GM18861 (cell line): Measurements from ENCODE around the gene EP400.

Experiments used
- ATAC-seq: cut with Tn5 transposase; IDR thresholded peaks from one replicate; pipeline ENCODE4 v1.9.1; 2021; ENCODE audit not compliant: unreplicated experiment

The EP400 gene, protein sequence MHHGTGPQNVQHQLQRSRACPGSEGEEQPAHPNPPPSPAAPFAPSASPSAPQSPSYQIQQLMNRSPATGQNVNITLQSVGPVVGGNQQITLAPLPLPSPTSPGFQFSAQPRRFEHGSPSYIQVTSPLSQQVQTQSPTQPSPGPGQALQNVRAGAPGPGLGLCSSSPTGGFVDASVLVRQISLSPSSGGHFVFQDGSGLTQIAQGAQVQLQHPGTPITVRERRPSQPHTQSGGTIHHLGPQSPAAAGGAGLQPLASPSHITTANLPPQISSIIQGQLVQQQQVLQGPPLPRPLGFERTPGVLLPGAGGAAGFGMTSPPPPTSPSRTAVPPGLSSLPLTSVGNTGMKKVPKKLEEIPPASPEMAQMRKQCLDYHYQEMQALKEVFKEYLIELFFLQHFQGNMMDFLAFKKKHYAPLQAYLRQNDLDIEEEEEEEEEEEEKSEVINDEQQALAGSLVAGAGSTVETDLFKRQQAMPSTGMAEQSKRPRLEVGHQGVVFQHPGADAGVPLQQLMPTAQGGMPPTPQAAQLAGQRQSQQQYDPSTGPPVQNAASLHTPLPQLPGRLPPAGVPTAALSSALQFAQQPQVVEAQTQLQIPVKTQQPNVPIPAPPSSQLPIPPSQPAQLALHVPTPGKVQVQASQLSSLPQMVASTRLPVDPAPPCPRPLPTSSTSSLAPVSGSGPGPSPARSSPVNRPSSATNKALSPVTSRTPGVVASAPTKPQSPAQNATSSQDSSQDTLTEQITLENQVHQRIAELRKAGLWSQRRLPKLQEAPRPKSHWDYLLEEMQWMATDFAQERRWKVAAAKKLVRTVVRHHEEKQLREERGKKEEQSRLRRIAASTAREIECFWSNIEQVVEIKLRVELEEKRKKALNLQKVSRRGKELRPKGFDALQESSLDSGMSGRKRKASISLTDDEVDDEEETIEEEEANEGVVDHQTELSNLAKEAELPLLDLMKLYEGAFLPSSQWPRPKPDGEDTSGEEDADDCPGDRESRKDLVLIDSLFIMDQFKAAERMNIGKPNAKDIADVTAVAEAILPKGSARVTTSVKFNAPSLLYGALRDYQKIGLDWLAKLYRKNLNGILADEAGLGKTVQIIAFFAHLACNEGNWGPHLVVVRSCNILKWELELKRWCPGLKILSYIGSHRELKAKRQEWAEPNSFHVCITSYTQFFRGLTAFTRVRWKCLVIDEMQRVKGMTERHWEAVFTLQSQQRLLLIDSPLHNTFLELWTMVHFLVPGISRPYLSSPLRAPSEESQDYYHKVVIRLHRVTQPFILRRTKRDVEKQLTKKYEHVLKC (N-terminal part only)

DNA sequence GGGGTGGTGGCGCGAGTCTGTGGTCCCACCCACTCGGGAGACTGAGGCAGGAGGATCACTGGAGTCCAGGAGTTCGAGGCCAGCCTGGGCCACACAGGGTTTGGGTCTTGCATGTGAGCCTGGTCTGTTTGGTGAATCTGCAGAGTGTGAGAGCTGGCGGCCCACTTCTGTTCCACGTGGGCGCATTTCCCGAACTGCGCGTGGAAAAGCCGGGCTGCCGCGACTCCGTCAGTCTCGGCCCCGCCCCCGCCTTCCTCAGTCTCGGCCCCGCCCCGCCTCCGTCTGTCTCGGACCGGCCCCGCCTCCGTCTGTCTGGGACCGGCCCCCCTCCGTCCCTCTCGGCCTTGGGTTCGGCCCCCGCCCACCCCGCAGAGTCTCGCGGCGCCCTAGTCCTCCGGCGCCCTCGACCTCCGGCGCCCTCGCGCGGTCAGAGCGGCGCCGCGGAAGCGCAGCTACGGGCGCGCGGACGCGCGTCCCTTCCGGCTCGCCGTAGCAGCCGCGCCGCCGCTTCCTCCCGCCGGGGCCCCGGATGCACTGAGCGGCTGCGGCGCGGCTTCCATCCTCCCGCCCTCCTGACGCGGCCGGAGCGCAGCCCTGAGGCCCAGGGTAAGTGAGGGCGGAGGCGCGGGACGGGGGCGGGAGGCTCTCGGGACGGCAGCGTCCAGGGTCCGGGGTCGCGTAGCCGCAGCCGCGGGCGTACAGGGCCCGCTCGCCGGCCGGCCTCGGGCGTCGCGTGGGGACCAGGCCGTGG, at the start of gene EP400:
Gene EP400 (plus strand): TSS at position 512 of the 751 bp plus-strand sequence. CDS start 10,678 bp downstream, outside the sequence.
- ATAC-seq, result peak; percentile 85

DNA sequence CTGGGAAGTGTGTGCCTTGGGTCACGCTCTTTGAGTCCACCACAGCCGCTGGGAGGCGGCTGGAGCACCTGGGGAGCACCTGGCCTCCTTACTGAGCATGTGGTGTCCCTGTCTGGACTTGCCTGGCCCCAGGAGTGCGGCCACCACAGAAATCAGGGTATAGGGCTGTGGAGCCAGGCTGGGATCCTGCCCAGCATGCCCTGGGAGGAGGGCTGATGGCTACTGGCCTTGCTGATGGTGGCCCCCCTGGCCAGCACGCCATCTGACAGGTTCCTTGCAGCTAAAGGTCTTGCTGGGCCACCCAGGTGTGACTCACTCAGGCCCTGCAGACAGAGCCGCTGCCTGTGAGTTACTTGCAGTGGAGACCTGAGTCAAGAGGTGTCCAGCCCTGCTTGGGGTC, 49.3 kb upstream of the EP400 start:
- no peak for ATAC-seq

DNA sequence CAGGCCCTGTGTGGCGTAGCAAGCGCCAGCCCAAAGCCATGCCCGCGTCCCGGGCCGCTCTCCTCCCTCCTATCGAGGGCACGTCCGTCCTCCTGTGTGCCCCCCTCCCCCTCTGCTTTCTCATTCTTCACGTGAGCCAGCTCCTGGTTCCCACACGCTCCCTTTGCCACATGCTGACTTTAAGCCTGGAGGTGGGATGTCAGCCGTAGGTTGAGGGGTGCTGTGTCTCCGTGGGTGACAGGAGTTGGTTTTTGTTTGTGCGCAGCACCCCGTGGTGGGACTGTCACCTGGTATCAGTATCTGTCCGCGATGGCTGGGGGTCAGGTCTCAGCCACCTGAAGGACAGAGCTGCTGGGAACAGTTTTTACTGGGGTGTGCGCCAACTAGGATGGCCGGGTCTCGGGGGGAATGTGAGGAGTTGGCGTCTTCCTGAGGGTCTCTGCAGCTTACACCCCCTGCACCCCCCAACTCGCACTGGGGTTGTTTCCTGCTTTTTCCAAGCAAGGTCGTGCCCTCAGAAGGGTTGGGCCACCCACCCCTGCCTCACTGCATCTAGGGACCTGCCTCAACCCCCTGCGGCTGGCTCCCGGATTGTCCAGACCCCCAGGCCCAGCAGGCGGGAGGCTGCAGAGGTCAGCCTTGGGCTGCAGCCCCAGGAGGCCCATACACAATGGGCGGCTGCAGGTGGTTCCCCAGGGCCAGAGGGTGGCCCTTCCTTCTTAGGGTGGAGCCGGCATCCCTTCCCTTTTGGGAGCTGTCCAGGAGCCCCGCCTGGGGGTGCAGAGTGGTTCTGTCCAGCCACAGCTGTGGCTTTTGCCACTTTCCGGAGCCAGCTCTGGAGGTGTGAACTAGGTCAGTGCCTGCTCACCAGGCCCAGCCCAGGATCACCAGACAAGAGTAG, 48.1 kb upstream of the EP400 start:
- no peak for ATAC-seq

DNA sequence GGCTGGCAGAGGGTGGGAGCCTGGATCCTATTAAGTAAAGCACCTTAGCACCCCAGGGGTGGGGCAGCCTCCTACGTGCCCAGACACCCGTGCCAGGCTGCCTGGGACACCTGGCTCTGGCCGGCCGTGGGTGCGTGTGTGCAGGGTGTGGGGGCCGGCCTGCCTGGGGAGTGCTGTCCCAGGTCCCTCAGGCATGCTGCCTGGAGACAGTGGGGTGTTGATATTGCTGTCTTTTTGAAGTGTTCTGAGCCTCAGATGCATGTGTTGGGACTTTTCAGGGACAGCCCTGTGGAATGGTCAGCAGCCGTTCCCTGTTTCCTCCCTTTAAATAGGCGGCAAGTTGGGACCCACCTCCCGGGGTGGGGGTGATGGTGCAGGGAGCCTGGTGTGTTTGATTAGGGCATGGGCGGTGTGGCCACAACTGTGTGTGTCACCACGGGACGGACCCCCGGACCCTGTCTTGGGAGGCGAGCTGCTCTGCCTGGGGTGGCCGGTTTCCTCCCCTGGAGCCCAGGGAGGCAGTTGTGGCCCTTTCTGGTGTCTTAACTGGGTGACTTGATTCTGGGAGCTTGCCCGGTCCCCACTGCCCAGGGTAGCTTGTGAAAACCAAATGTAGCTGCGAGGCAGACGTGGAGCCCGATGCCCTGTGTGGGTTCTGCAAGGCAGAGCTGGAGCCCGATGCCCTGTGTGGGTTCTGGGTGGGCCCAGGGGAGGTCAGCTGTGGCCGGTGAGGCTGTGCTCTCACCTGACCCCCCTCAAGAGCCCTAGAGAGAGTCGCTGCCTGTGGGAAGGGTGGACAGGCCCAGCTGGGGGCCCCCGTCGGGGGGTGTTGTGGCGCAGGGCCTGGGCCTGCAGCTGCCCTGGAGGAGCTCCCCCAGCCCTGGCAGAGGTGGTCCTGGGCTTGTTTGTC, 47.2 kb upstream of the EP400 start:
- no peak for ATAC-seq

GRCh38 chr12:131903270-131904255, 46.2 kb upstream of the EP400 start:
- ATAC-seq, result no peak

DNA sequence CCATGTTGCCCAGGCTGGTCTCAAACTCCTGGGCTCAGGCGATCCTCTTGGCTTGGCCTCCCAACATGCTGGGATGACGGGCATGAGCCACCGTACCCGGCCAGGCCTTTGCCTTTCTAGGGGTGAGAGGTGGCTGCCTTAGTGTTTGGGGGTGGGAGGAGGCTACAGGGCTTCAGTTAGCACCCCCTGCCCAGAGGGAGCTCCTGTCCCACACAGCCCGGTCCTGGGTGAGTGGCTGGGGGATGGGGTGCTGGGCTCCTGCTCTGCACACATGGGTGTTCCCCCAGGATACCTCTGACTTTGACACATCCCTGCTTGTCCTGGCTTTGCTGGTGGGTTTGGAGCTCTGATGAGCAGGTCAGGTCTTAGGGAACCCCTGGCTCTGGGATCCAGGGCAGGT, 45.4 kb upstream of the EP400 start:
- no peak for ATAC-seq

DNA sequence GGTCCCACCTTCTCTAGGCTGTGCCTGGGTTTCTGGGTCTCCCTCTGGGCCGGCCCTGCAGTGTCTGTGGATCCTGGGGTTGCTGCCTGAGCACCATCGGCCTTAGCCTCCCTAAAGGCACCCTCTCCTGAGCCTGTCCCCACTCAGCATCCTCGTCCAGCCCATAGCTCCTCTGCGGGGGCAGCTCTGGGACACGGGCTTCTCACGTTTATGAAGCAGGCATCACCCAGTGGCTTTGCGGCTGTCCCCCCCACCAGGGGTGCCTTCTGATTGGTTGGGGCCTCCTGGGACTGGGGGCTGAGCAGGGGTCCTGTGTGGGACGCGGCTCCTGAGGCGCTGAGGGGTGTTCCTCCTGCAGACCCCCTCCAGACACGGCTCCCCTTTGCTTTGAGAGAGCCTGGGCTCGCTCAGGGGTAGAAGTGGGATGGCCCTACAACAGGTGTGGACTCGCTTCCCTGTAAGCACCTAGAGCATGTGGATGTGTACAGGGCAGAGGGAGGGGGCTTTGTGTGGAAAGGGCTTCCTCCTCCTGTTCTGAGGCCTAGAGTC, 44.6 kb upstream of the EP400 start:
- ATAC-seq, result no peak

GRCh38 chr12:131905630-131906091, 44.1 kb upstream of the EP400 start:
- ATAC-seq, result no peak

DNA sequence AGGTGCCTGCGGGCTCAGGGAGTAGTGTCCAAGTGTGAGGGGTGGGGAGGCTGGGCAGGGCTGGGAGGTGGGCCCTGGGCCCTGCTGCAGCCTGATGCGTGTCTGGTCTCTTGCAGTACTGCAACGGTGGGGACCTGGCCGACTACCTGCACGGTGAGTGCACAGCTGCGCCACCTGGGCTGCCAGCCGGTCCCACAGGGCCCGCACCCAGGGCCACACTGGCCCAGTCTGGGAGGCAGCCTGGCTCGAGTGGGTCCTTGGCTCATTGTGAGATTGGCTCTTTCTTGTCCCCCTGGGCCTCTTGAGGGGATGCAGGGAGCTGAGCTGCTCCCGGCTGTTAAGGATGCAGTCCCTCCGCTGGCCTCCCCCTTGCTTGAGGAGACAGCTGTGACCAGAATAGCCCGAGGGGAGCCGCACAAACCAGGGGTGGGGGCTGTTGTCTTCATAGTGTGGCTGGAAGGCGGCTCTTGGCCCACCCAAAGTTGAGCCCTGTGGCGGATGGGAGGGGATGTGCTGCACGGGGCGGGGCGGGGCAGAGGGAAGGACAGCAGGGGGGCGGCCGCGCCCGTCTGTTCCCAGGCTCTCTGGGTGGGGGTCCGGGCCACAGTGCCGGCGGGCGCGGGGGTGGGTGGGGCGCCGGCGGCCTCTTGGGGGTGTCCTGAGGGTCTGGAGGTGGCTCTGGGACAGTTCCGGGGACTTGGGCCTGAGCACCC, 42.2 kb upstream of the EP400 start:
- ATAC-seq, result no peak

DNA sequence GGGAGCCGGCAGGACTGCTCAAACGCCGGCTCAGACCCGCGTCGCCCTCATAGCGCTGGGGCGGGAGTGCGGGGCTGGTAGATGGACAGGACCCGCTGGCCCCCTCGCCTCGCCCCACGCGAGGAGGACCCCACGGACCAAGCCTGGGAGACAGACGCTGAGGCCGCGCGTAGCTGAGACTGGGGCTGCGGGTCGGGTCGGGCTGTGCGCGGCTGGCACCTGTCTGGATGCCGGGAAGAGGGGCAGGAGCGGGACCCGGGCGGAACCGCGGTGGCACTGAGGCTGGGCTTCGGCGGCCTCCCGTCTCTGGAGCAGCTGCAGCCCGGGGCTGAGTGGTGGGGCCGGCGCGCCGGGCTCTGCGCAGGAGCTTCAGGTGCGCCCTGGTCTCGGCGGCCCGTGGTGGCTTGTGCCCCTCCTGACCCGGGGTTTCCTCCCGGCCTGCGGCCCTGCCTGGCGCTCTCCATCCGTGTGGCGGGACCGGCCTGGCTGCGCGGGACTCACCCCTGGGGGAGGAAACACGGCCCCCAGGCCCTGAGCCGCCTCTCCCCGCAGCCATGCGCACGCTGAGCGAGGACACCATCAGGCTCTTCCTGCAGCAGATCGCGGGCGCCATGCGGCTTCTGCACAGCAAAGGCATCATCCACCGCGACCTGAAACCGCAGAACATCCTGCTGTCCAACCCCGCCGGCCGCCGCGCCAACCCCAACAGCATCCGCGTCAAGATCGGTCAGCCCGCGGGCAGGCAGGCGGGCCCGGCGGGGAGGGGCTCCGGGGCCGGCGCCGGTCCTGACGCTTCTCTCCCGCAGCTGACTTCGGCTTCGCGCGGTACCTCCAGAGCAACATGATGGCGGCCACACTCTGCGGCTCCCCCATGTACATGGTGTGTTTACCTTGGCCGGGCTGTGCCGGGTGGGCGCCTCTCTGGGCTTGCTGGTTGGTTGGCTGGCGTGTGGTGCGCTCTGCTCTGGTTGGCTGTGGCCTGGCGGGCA, 41.4 kb upstream of the EP400 start:
- no peak for ATAC-seq

GRCh38 chr12:131909081-131909751, 40.5 kb upstream of the EP400 start:
- ATAC-seq, result no peak

DNA sequence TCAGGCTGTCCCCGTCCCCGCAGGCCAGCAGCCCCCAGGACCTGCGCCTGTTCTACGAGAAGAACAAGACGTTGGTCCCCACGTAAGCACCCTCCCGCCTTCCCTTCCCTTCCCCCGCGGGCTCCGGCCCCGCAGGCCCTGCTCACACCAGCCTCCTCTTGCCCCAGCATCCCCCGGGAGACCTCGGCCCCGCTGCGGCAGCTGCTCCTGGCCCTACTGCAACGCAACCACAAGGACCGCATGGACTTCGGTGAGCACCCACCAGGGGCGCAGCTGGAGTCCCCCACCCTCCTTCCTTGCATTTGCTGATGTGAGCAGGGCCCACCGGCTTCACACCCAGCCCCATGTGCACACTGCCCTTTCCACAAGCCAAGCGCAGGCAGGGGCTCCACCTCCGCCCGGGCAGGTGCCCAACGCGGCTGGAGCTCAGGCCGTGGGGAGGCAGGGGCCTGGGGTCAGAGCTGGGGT, 40.0 kb upstream of the EP400 start:
- no peak for ATAC-seq

DNA sequence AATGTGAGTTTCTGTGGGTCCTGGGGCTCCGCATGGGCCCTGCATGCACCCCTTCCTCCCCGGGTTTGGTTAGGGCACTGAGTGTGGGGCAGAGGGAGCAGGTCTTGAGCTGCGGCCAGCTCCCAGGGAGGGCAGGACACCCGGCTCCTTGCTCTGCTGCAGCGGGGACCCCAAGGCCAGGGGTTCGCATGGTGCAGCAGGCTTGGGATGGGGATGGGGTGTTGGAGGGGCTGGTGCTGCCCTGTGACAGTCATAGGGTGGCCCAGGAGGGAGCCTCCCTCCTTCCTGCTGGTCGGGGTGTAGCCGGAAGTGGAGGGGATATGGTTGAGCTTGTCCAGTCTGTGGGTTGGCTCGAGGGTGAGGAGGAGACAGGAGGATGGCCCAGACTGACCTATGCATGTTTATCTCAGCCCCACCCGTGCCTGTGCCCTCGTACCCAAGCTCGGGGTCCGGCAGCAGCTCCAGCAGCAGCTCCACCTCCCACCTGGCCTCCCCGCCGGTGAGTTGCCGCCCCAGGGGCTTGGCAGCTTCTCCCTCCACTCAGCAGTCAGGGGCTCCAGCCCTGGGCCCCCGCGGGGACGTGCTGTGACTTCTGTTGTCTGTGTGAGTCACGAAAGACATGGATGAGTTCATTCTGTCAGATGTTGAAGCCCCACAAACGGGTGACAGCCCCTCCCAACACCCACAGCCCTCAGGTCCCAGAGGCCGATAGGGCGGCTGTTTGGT, 39.3 kb upstream of the EP400 start:
- ATAC-seq, result no peak
